ENCODE data around the gene NCAPH2. TPM values are rescaled to one million over a fixed set of nuclear protein-coding genes. Genes with fewer than 3 reads are reported as not detected.

Gene NCAPH2
- total and polyA plus RNA-seq, 3 donors from 2014 or later: 67.4 to 89.2 (median 88.5) TPM

GRCh38 chr22:50513175-50513574 is 5.2 kb downstream of the NCAPH2 start:
- Histone ChIP-seq H3K4me1 (no peaks in the 10 kb centered on the region), H3K36me3 (ENCODE audit: low read depth, missing control alignments) (no peaks in the 10 kb centered on the region), H3K4me3 (no peak overlapping the region), H3K27ac (no peak overlapping the region), H3K27me3 (no peaks in the 10 kb centered on the region), H3K9me3 (no peaks in the 10 kb centered on the region)
- no peak for DNase-seq
- TF ChIP-seq POLR2A (IDR thresholded peaks at IDR 0.05) (no peak), CTCF (IDR thresholded peaks at IDR 0.05) (no peak)
- intact Hi-C loops (cut with DNase I; ENCODE audit: low total_unique reads): no loop called here
- WGBS, 2 donors: 92 to 99% methylated on average over 15 of the region's 15 CpGs

GRCh38 chr22:50516068-50516467 is 8.0 kb downstream of the NCAPH2 start:
- no peaks in the 10 kb centered on the region for H3K9me3 ChIP-seq
- intact Hi-C loops (cut with DNase I; ENCODE audit: low total_unique reads): no loop called here
- no peak overlapping the region for H3K27ac ChIP-seq
- H3K36me3 ChIP-seq (ENCODE audit: low read depth, missing control alignments): no peaks in the 10 kb centered on the region
- H3K4me3 ChIP-seq: no peak overlapping the region
- DNase-seq: no peak
- no peaks in the 10 kb centered on the region for H3K4me1 ChIP-seq
- no peaks in the 10 kb centered on the region for H3K27me3 ChIP-seq
- WGBS, 2 donors: 95% methylated on average over 7 to 8 of the region's 8 CpGs
- TF ChIP-seq POLR2A (IDR thresholded peaks at IDR 0.05): no peak
- no peak for TF ChIP-seq CTCF (IDR thresholded peaks at IDR 0.05)

- WGBS, 2 donors: 82 to 83% methylated on average over 15 to 16 of the region's 16 CpGs
- H3K27me3 ChIP-seq: no peaks in the 10 kb centered on the region
- no peaks in the 10 kb centered on the region for H3K4me1 ChIP-seq
- no peak for TF ChIP-seq POLR2A (IDR thresholded peaks at IDR 0.05)
- TF ChIP-seq CTCF (IDR thresholded peaks at IDR 0.05): no peak
- no peak overlapping the region for H3K27ac ChIP-seq
- no peaks in the 10 kb centered on the region for H3K36me3 ChIP-seq (ENCODE audit: low read depth, missing control alignments)
- DNase-seq: no peak
- no peak overlapping the region for H3K4me3 ChIP-seq
- H3K9me3 ChIP-seq: no peaks in the 10 kb centered on the region
- intact Hi-C loops (cut with DNase I; ENCODE audit: low total_unique reads): no loop called here
Measured at GRCh38 chr22:50516891-50517290, 8.9 kb downstream of the NCAPH2 start.

- no peaks in the 10 kb centered on the region for H3K9me3 ChIP-seq
- H3K4me3 ChIP-seq: no peak overlapping the region
- no peak overlapping the region for H3K27ac ChIP-seq
- DNase-seq: no peak
- intact Hi-C loops (cut with DNase I; ENCODE audit: low total_unique reads): no loop called here
- WGBS, 2 donors: 83 to 91% methylated on average over 15 to 20 of the region's 20 CpGs
- no peak for TF ChIP-seq CTCF (IDR thresholded peaks at IDR 0.05)
- no peak for TF ChIP-seq POLR2A (IDR thresholded peaks at IDR 0.05)
- H3K4me1 ChIP-seq: no peaks in the 10 kb centered on the region
- no peaks in the 10 kb centered on the region for H3K27me3 ChIP-seq
- no peaks in the 10 kb centered on the region for H3K36me3 ChIP-seq (ENCODE audit: low read depth, missing control alignments)
Measured at GRCh38 chr22:50517495-50518260, 9.7 kb downstream of the NCAPH2 start.

GRCh38 chr22:50518606-50519005 is 10.6 kb downstream of the NCAPH2 start:
- no peaks in the 10 kb centered on the region for H3K36me3 ChIP-seq (ENCODE audit: low read depth, missing control alignments)
- H3K27me3 ChIP-seq: no peaks in the 10 kb centered on the region
- no peaks in the 10 kb centered on the region for H3K4me1 ChIP-seq
- 90 to 96% methylated on average over 2 to 7 of the region's 7 CpGs for WGBS, 2 donors
- DNase-seq: no peak
- H3K9me3 ChIP-seq: no peaks in the 10 kb centered on the region
- H3K27ac ChIP-seq: no peak overlapping the region
- no peak for TF ChIP-seq POLR2A (IDR thresholded peaks at IDR 0.05)
- no peak for TF ChIP-seq CTCF (IDR thresholded peaks at IDR 0.05)
- H3K4me3 ChIP-seq: no peak overlapping the region
- intact Hi-C loops (cut with DNase I; ENCODE audit: low total_unique reads): no loop called here
